ENCODE data around the gene ANK3. TPM values are rescaled to one million over a fixed set of nuclear protein-coding genes. Genes with fewer than 3 reads are reported as not detected.

The ANK3 gene
- total and polyA plus RNA-seq, 2 donors: 10.9 to 86.9 TPM

GRCh38 chr10:60423920-60424319, 34.2 kb upstream of the ANK3 start:
- DNase-seq (ENCODE audit: extremely low spot score): no peak
- no peaks in the 10 kb centered on the region for H3K4me1 ChIP-seq (ENCODE audit: insufficient read depth)
- WGBS: 92% methylated on average over 1 of the region's 1 CpG

GRCh38 chr10:60422809-60423208, 33.1 kb upstream of the ANK3 start:
- no peak for DNase-seq (ENCODE audit: extremely low spot score)
- no peaks in the 10 kb centered on the region for H3K4me1 ChIP-seq (ENCODE audit: insufficient read depth)
- H3K36me3 ChIP-seq (ENCODE audit: insufficient read depth): no peaks in the 10 kb centered on the region
- no peak overlapping the region for H3K27ac ChIP-seq (ENCODE audit: low read depth)
- H3K4me3 ChIP-seq (ENCODE audit: low read depth, low read length): no peak overlapping the region
- WGBS: 93% methylated on average over 5 of the region's 5 CpGs

More at GRCh38 chr10:60423920-60424319, 34.2 kb upstream of the ANK3 start:
- Histone ChIP-seq H3K36me3 (ENCODE audit: insufficient read depth) (no peaks in the 10 kb centered on the region), H3K27ac (ENCODE audit: low read depth) (no peak overlapping the region), H3K4me3 (ENCODE audit: low read depth, low read length) (no peak overlapping the region)

- Histone ChIP-seq H3K27ac (ENCODE audit: low read depth) (no peak overlapping the region), H3K4me1 (ENCODE audit: insufficient read depth) (no peaks in the 10 kb centered on the region), H3K4me3 (ENCODE audit: low read depth, low read length) (no peak overlapping the region), H3K36me3 (ENCODE audit: insufficient read depth) (no peaks in the 10 kb centered on the region)
- no peak for DNase-seq (ENCODE audit: extremely low spot score)
- 77% methylated on average over 5 of the region's 5 CpGs for WGBS
These were observed 31.6 kb upstream of the ANK3 start for GRCh38 chr10:60420991-60421894.

- DNase-seq (ENCODE audit: extremely low spot score): no peak
- H3K27ac ChIP-seq (ENCODE audit: low read depth): no peak overlapping the region
These were observed 29.6 kb upstream of the ANK3 start for GRCh38 chr10:60419249-60419648.

GRCh38 chr10:60417901-60418300, 28.2 kb upstream of the ANK3 start:
- 85% methylated on average over 1 of the region's 1 CpG for WGBS

More at GRCh38 chr10:60419249-60419648, 29.6 kb upstream of the ANK3 start:
- Histone ChIP-seq H3K4me1 (ENCODE audit: insufficient read depth) (no peaks in the 10 kb centered on the region), H3K4me3 (ENCODE audit: low read depth, low read length) (no peak overlapping the region), H3K36me3 (ENCODE audit: insufficient read depth) (no peaks in the 10 kb centered on the region)

GRCh38 chr10:60417024-60417423, 27.3 kb upstream of the ANK3 start:
- H3K27ac ChIP-seq (ENCODE audit: low read depth): no peak overlapping the region
- H3K36me3 ChIP-seq (ENCODE audit: insufficient read depth): no peaks in the 10 kb centered on the region
- H3K4me1 ChIP-seq (ENCODE audit: insufficient read depth): no peaks in the 10 kb centered on the region
- H3K4me3 ChIP-seq (ENCODE audit: low read depth, low read length): no peak overlapping the region
- DNase-seq (ENCODE audit: extremely low spot score): no peak
- WGBS: 80% methylated on average over 2 of the region's 2 CpGs

More at GRCh38 chr10:60417901-60418300, 28.2 kb upstream of the ANK3 start:
- DNase-seq (ENCODE audit: extremely low spot score): no peak
- Histone ChIP-seq H3K4me1 (ENCODE audit: insufficient read depth) (no peaks in the 10 kb centered on the region), H3K36me3 (ENCODE audit: insufficient read depth) (no peaks in the 10 kb centered on the region), H3K27ac (ENCODE audit: low read depth) (no peak overlapping the region), H3K4me3 (ENCODE audit: low read depth, low read length) (no peak overlapping the region)

- WGBS: 70% methylated on average over 12 of the region's 12 CpGs
- DNase-seq (ENCODE audit: extremely low spot score): no peak
These were observed 25.4 kb upstream of the ANK3 start for GRCh38 chr10:60414877-60415585.

GRCh38 chr10:60414111-60414510, 24.4 kb upstream of the ANK3 start:
- Histone ChIP-seq H3K36me3 (ENCODE audit: insufficient read depth) (no peaks in the 10 kb centered on the region), H3K4me3 (ENCODE audit: low read depth, low read length) (no peak overlapping the region), H3K27ac (ENCODE audit: low read depth) (no peak overlapping the region), H3K4me1 (ENCODE audit: insufficient read depth) (no peaks in the 10 kb centered on the region)
- no peak for DNase-seq (ENCODE audit: extremely low spot score)
- WGBS: 98% methylated on average over 2 of the region's 2 CpGs

More at GRCh38 chr10:60414877-60415585, 25.4 kb upstream of the ANK3 start:
- Histone ChIP-seq H3K27ac (ENCODE audit: low read depth) (no peak overlapping the region), H3K36me3 (ENCODE audit: insufficient read depth) (no peaks in the 10 kb centered on the region), H3K4me3 (ENCODE audit: low read depth, low read length) (no peak overlapping the region), H3K4me1 (ENCODE audit: insufficient read depth) (no peaks in the 10 kb centered on the region)

- 85% methylated on average over 2 of the region's 2 CpGs for WGBS
- Histone ChIP-seq H3K36me3 (ENCODE audit: insufficient read depth) (no peaks in the 10 kb centered on the region), H3K4me3 (ENCODE audit: low read depth, low read length) (no peak overlapping the region), H3K27ac (ENCODE audit: low read depth) (no peak overlapping the region), H3K4me1 (ENCODE audit: insufficient read depth) (no peaks in the 10 kb centered on the region)
- DNase-seq (ENCODE audit: extremely low spot score): no peak
These were observed 23.8 kb upstream of the ANK3 start for GRCh38 chr10:60413306-60414012.

- Histone ChIP-seq H3K4me3 (ENCODE audit: low read depth, low read length) (no peak overlapping the region), H3K27ac (ENCODE audit: low read depth) (no peak overlapping the region), H3K4me1 (ENCODE audit: insufficient read depth) (no peaks in the 10 kb centered on the region), H3K36me3 (ENCODE audit: insufficient read depth) (no peaks in the 10 kb centered on the region)
- no peak for DNase-seq (ENCODE audit: extremely low spot score)
- 86% methylated on average over 3 of the region's 3 CpGs for WGBS
These were observed 21.3 kb upstream of the ANK3 start for GRCh38 chr10:60410970-60411369.

GRCh38 chr10:60409202-60409601, 19.5 kb upstream of the ANK3 start:
- WGBS: 88% methylated on average over 2 of the region's 2 CpGs
- Histone ChIP-seq H3K27ac (ENCODE audit: low read depth) (no peak overlapping the region), H3K4me3 (ENCODE audit: low read depth, low read length) (no peak overlapping the region), H3K4me1 (ENCODE audit: insufficient read depth) (no peaks in the 10 kb centered on the region), H3K36me3 (ENCODE audit: insufficient read depth) (no peaks in the 10 kb centered on the region)
- DNase-seq (ENCODE audit: extremely low spot score): no peak

- 86% methylated on average over 3 of the region's 3 CpGs for whole genome bisulfite sequencing
- Histone ChIP-seq H3K27ac (ENCODE audit: low read depth) (no peak overlapping the region), H3K4me3 (ENCODE audit: low read depth, low read length) (no peak overlapping the region), H3K4me1 (ENCODE audit: insufficient read depth) (no peaks in the 10 kb centered on the region), H3K36me3 (ENCODE audit: insufficient read depth) (no peaks in the 10 kb centered on the region)
- no peak for DNase-seq (ENCODE audit: extremely low spot score)
These were observed 16.5 kb upstream of the ANK3 start for GRCh38 chr10:60406182-60406581.

GRCh38 chr10:60405172-60405571, 15.5 kb upstream of the ANK3 start:
- DNase-seq (ENCODE audit: extremely low spot score): no peak
- Histone ChIP-seq H3K27ac (ENCODE audit: low read depth) (no peak overlapping the region), H3K36me3 (ENCODE audit: insufficient read depth) (no peaks in the 10 kb centered on the region), H3K4me1 (ENCODE audit: insufficient read depth) (no peaks in the 10 kb centered on the region), H3K4me3 (ENCODE audit: low read depth, low read length) (no peak overlapping the region)
